Adipocyte (in vitro differentiated cells): ENCODE data around the gene OLIG2.

Source experiments
- DNase-seq: peaks from one replicate; pipeline ENCODE4 v3.0.0-alpha.2; 2015; ENCODE audit warnings: low read depth
- H3K27me3 ChIP-seq: replicated peaks from 2 replicates; pipeline ENCODE4 v1.7.0; 2013; ENCODE audit warnings: mild to moderate bottlenecking, low read length, moderate library complexity; ENCODE audit not compliant: control insufficient read depth, insufficient read depth
- H3K36me3 ChIP-seq: 2 replicates; pipeline ENCODE4 v1.7.0; 2013; ENCODE audit warnings: low read length, mild to moderate bottlenecking, moderate library complexity; ENCODE audit not compliant: control insufficient read depth, insufficient read depth, severe bottlenecking
- H3K4me1 ChIP-seq: 2 replicates; pipeline ENCODE4 v1.7.0; 2013; ENCODE audit warnings: mild to moderate bottlenecking, low read length, moderate library complexity; ENCODE audit not compliant: control insufficient read depth, insufficient read depth
- H3K4me3 ChIP-seq: 2 replicates; pipeline ENCODE4 v1.7.0; 2013; ENCODE audit warnings: mild to moderate bottlenecking, low read length, moderate library complexity
- H3K9ac ChIP-seq: 2 replicates; pipeline ENCODE4 v1.7.0; 2013; ENCODE audit warnings: mild to moderate bottlenecking, low read length, moderate library complexity
- H3K9me3 ChIP-seq: 2 replicates; pipeline ENCODE4 v1.7.0; 2013; ENCODE audit warnings: mild to moderate bottlenecking, low read length, moderate library complexity; ENCODE audit not compliant: control insufficient read depth

Gene OLIG2

GRCh38 chr21:33069645-33069993 is 43.9 kb downstream of the OLIG2 start:
- peaks cover 87% of the 10 kb centered on the region for H3K27me3 ChIP-seq
- no peak overlapping the region for H3K9ac ChIP-seq
- H3K4me3 ChIP-seq, result no peak overlapping the region
- no peak for DNase-seq
- no peaks in the 10 kb centered on the region for H3K36me3 ChIP-seq
- peaks cover 16% of the 10 kb centered on the region for H3K9me3 ChIP-seq
- peaks cover 9% of the 10 kb centered on the region for H3K4me1 ChIP-seq

- DNase-seq, result peak; percentile 3
- no peaks in the 10 kb centered on the region for H3K36me3 ChIP-seq
Measured at GRCh38 chr21:33069994-33070743, 44.4 kb downstream of the OLIG2 start, which contains the start of gene OLIG1. Gene OLIG1, plus strand, starts transcription at chr21:33070141. Its CDS starts 106 bp downstream, at chr21:33070247.

GRCh38 chr21:33070744-33070997 is 44.9 kb downstream of the OLIG2 start:
- peaks cover 9% of the 10 kb centered on the region for H3K4me1 ChIP-seq
- H3K9me3 ChIP-seq, result peaks cover 16% of the 10 kb centered on the region
- H3K36me3 ChIP-seq, result no peaks in the 10 kb centered on the region
- no peak for DNase-seq
- no peak overlapping the region for H3K9ac ChIP-seq
- no peak overlapping the region for H3K4me3 ChIP-seq
- H3K27me3 ChIP-seq, result peaks cover 87% of the 10 kb centered on the region

More at GRCh38 chr21:33069994-33070743, 44.4 kb downstream of the OLIG2 start, which contains the start of gene OLIG1:
- peaks cover 87% of the 10 kb centered on the region for H3K27me3 ChIP-seq
- H3K9ac ChIP-seq, result no peak within 1 kb of the TSS
- H3K4me3 ChIP-seq, result no peak within 1 kb of the TSS
- H3K4me1 ChIP-seq, result peaks cover 9% of the 10 kb centered on the region
- H3K9me3 ChIP-seq, result peaks cover 16% of the 10 kb centered on the region

- H3K4me3 ChIP-seq, result peak overlapping the region; percentile 75
- no peak for DNase-seq
- peaks cover 87% of the 10 kb centered on the region for H3K27me3 ChIP-seq
- no peaks in the 10 kb centered on the region for H3K36me3 ChIP-seq
- peaks cover 16% of the 10 kb centered on the region for H3K9me3 ChIP-seq
- peaks cover 9% of the 10 kb centered on the region for H3K4me1 ChIP-seq
- H3K9ac ChIP-seq, result no peak overlapping the region
Measured at GRCh38 chr21:33070998-33071769, 45.4 kb downstream of the OLIG2 start.

GRCh38 chr21:33071770-33072306 is 46.1 kb downstream of the OLIG2 start:
- no peaks in the 10 kb centered on the region for H3K36me3 ChIP-seq
- DNase-seq, result peak; percentile 9
- H3K9ac ChIP-seq, result no peak overlapping the region
- H3K4me3 ChIP-seq, result peak overlapping the region; percentile 75
- peaks cover 9% of the 10 kb centered on the region for H3K4me1 ChIP-seq
- H3K9me3 ChIP-seq, result peaks cover 16% of the 10 kb centered on the region
- peaks cover 87% of the 10 kb centered on the region for H3K27me3 ChIP-seq

- Histone ChIP-seq H3K36me3 (no peaks in the 10 kb centered on the region), H3K4me3 (no peak overlapping the region), H3K4me1 (peaks cover 9% of the 10 kb centered on the region), H3K9ac (no peak overlapping the region), H3K9me3 (peaks cover 11% of the 10 kb centered on the region), H3K27me3 (peaks cover 81% of the 10 kb centered on the region)
- no peak for DNase-seq
Measured at GRCh38 chr21:33073636-33074035, 47.9 kb downstream of the OLIG2 start.

GRCh38 chr21:33075128-33075527 is 49.4 kb downstream of the OLIG2 start:
- peaks cover 69% of the 10 kb centered on the region for H3K27me3 ChIP-seq
- no peak overlapping the region for H3K9ac ChIP-seq
- H3K36me3 ChIP-seq, result no peaks in the 10 kb centered on the region
- H3K9me3 ChIP-seq, result no peaks in the 10 kb centered on the region
- peaks cover 9% of the 10 kb centered on the region for H3K4me1 ChIP-seq
- H3K4me3 ChIP-seq, result no peak overlapping the region
- DNase-seq, result no peak

- H3K36me3 ChIP-seq, result no peaks in the 10 kb centered on the region
- H3K9me3 ChIP-seq, result no peaks in the 10 kb centered on the region
- H3K27me3 ChIP-seq, result peaks cover 69% of the 10 kb centered on the region
- DNase-seq, result no peak
- no peak overlapping the region for H3K9ac ChIP-seq
- peaks cover 9% of the 10 kb centered on the region for H3K4me1 ChIP-seq
- H3K4me3 ChIP-seq, result no peak overlapping the region
Measured at GRCh38 chr21:33075596-33076195, 50.0 kb downstream of the OLIG2 start.

- peaks cover 61% of the 10 kb centered on the region for H3K27me3 ChIP-seq
Measured at GRCh38 chr21:33076600-33077329, 51.0 kb downstream of the OLIG2 start.

More at GRCh38 chr21:33076600-33077329, 51.0 kb downstream of the OLIG2 start:
- Histone ChIP-seq H3K9ac (no peak overlapping the region), H3K4me1 (peaks cover 5% of the 10 kb centered on the region), H3K36me3 (no peaks in the 10 kb centered on the region), H3K9me3 (no peaks in the 10 kb centered on the region), H3K4me3 (no peak overlapping the region)
- DNase-seq, result no peak
